Skin of body (tissue), 2 donors: ENCODE measurements around the gene TRMT2B. TPM values are rescaled to one million over a fixed set of nuclear protein-coding genes. Genes with fewer than 3 reads are reported as not detected.
"Not testable (repeated sequence)": the region's sequence is repeated elsewhere in the genome, so short reads cannot be mapped to it uniquely, and the experiment has no call there.

ENCODE experiments used
- DNase-seq: peaks from one replicate; lab custom pipeline; 2025; lab: John Stamatoyannopoulos, UW
- total RNA-seq: library from RNA; depleted of rRNA; stranded (reverse); fragments of >200 nt; gene quantifications from one replicate; pipeline ENCODE4 v1.2.3, GENCODE V29; 2014

TRMT2B gene
- 8.8 TPM for total RNA-seq

- DNase-seq, result peak; percentile 38
Measured at GRCh38 chrX:101051549-101052302, at the start of gene TRMT2B. Gene TRMT2B (minus strand): TSS chrX:101052111. CDS start chrX:101042289, 9,822 bp downstream.

- DNase-seq, result peak; percentile 91
Measured at GRCh38 chrX:101097546-101098453, 45.9 kb upstream of the TRMT2B start, which contains the start of gene CENPI. Gene CENPI (plus strand): TSS chrX:101098204. CDS start chrX:101101071, 2,867 bp downstream.

GRCh38 chrX:101091817-101092216 lies 39.9 kb upstream of the TRMT2B start:
- DNase-seq, result no peak

GRCh38 chrX:101081231-101081630 lies 29.3 kb upstream of the TRMT2B start:
- DNase-seq, result no peak

- DNase-seq, result no peak
Measured at GRCh38 chrX:101080326-101081124, 28.6 kb upstream of the TRMT2B start.

- DNase-seq, result no peak
Measured at GRCh38 chrX:101079736-101080270, 27.9 kb upstream of the TRMT2B start.

GRCh38 chrX:101078716-101079598 lies 27.0 kb upstream of the TRMT2B start, which contains the start of gene TMEM35A:
Gene TMEM35A (plus strand): TSS chrX:101078879. CDS start chrX:101079003, 124 bp downstream.
- DNase-seq, result peak; percentile 2

GRCh38 chrX:101071582-101071981 lies 19.7 kb upstream of the TRMT2B start:
- DNase-seq, result no peak

DNA sequence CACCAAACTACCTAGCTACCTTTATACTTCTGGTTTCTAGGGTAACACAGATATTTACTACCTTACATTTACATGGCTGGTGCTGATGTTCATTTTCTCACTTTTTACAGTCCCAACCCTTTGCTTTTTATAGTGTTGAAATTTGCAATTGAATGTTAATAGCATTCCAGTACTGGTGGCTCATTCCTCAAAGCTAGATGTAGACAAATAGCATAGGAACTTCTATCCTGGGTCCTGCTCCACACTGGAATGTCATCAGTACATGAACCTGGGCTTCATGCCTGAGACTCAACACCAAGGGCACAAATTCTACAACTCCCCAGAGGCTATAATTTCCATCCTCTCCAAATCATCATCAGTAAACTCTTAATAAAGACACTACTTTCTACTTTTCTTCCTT lies 10.3 kb upstream of the TRMT2B start:
- no peak for DNase-seq

DNA sequence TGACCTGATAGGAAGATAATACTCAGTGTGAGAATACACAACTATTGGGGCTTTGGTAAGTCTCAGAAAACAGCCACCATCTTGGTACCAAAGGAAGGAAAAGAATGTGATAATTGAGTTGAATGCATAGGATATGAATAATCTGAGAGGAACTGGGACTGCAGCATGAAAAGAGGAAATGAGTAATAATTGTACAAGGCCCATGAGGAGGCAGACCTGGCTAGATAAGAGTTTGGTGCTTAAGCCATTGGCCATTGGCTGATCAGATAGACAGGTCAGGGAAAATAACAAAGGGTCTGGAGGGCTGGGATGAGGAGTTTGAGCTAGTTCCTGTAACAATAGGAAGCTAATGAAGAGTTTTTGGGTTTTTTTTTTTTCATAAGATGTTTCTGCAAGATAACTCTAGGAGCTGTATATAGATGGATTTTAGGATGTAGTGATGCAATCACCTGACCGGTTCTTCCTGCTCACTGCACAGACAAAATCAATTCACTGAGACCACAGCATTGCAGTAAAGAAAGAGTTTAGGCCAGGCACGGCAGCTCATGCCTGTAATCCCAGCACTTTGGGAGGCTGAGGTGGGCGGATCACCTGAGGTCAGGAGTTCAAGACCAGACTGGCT lies 5.3 kb upstream of the TRMT2B start:
- no peak for DNase-seq

DNA sequence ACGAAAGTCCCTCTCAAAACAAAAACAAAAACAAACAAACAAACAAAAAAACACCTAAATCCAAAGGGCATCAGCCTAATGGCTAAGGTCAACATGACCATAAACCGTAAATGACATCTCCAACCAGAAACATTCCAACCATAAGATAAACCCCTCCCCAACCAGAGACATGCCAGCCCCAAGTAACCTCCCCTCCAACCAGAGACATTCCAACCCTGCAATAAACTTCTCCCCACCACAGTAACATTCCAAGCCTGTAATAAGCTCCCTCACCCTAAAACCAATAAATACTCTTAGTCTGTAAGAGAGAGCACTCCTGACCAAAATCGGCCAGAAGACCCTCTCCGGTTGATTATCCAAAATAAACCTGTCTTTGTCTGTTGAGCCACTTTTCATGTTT lies 4.6 kb upstream of the TRMT2B start:
- not testable (repeated sequence) for DNase-seq

GRCh38 chrX:101051153-101051548 lies 760 bp downstream of the TRMT2B start:
- DNase-seq, result no peak

DNA sequence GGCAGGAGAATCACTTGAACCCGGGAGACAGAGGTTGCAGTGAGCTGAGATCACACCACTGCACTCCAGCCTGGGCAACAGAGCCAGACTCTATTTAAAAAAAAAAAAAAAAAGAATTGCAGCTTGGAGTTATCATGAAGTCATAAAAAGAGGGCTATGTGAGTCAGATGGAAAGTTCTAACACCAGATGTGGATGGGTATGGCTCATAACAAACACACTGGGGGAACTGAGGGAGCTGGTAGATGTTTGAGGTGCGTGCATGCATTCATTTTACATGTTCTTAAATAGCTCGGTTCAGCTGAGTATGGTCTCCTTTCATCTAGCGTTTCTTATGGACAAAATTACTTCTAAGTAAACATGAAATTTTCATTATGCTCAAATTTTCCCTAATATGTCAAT lies 11.7 kb downstream of the TRMT2B start:
- no peak for DNase-seq

DNA sequence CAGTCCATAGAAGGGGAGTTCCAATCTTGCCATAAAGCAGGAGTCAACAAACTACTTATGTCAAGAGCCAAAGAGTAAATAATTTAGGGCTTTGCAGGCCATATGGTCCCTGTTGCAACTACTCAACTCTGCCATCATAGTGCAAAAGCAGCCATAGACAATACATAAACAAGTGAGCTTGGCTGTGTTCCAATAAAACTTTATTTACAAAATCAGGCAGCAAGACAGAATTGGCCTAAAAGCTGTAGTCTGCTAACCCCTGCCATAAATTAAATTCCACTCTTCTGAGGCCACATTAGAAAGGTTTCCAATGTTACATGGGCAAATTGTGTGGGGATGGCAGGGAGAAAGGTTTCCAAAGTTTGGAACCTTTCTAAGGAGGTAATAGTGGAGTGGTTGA lies 14.7 kb downstream of the TRMT2B start:
- no peak for DNase-seq

GRCh38 chrX:101029665-101030064 lies 22.2 kb downstream of the TRMT2B start:
- no peak for DNase-seq

GRCh38 chrX:101028562-101028961 lies 23.3 kb downstream of the TRMT2B start:
- no peak for DNase-seq

GRCh38 chrX:101025126-101025525 lies 26.8 kb downstream of the TRMT2B start:
- no peak for DNase-seq

- no peak for DNase-seq
Measured at GRCh38 chrX:101022020-101022419, 29.9 kb downstream of the TRMT2B start.

DNA sequence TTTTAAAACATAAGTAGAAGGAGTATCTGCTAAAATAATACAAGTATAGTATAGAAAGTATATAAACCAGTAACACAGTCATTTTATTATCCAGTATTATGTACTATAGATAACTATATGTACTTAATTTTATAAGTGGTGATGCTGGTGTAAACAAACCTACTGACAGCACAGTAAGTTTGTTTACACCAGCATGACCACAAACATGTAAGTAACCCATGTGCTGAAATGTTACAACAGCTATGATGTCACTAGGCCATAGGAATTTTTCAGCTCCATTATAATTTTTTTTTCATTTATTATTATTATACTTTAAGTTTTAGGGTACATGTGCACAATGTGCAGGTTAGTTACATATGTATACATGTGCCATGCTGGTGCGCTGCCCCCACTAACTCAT lies 39.9 kb downstream of the TRMT2B start:
- not testable (repeated sequence) for DNase-seq

GRCh38 chrX:101009090-101009489 lies 42.8 kb downstream of the TRMT2B start:
- no peak for DNase-seq
